Progenitor cell of endocrine pancreas (in vitro differentiated cells): Measurements from ENCODE around the gene GRIK1. TPM values are rescaled to one million over a fixed set of nuclear protein-coding genes. Genes with fewer than 3 reads are reported as not detected.

Source experiments
- DNase-seq: peaks from one replicate; pipeline ENCODE4 v3.0.0; 2021; ENCODE audit warnings: low spot score; ENCODE audit not compliant: unreplicated experiment
- H3K27ac Mint-ChIP-seq: 2 replicates; pipeline ENCODE4 v1.8.0; 2021; ENCODE audit warnings: mild to moderate bottlenecking, moderate library complexity, mixed read lengths
- H3K27me3 Mint-ChIP-seq: 2 replicates; pipeline ENCODE4 v1.8.0; 2021; ENCODE audit warnings: mixed read lengths
- H3K36me3 Mint-ChIP-seq: 2 replicates; pipeline ENCODE4 v1.8.0; 2022; ENCODE audit warnings: mixed read lengths; ENCODE audit not compliant: insufficient read depth
- H3K4me1 Mint-ChIP-seq: 2 replicates; pipeline ENCODE4 v1.8.0; 2021; ENCODE audit warnings: low read depth, mixed read lengths
- H3K4me3 Mint-ChIP-seq: 2 replicates; pipeline ENCODE4 v1.8.0; 2021; ENCODE audit warnings: low read depth, mild to moderate bottlenecking, moderate library complexity, mixed read lengths
- H3K9me3 Mint-ChIP-seq: 2 replicates; pipeline ENCODE4 v1.8.0; 2021; ENCODE audit warnings: low read depth, mixed read lengths
- CTCF ChIP-seq: fragments of 200-600 bp; sonication (generic); IDR thresholded peaks from one replicate; pipeline ENCODE4 v1.5.0; 2021; ENCODE audit warnings: antibody characterized with exemption, mild to moderate bottlenecking; ENCODE audit not compliant: unreplicated experiment
- total RNA-seq: library from RNA; stranded (reverse); gene quantifications from 2 replicates; pipeline ENCODE4 v1.2.1, GENCODE V29; 2021

GRIK1 gene
- total RNA-seq, 1 donor from 2014 or later: 0.26 TPM

GRCh38 chr21:29549614-29550013 is 390.2 kb downstream of the GRIK1 start:
- Mint-ChIP-seq H3K27me3 (no peaks in the 10 kb centered on the region), H3K36me3 (no peaks in the 10 kb centered on the region), H3K9me3 (no peaks in the 10 kb centered on the region), H3K4me1 (peaks cover 6% of the 10 kb centered on the region), H3K4me3 (no peak overlapping the region), H3K27ac (no peak overlapping the region)
- DNase-seq: no peak
- no peak for TF ChIP-seq CTCF

GRCh38 chr21:29547998-29548397 is 391.8 kb downstream of the GRIK1 start:
- no peak overlapping the region for H3K4me3 Mint-ChIP-seq
- no peaks in the 10 kb centered on the region for H3K36me3 Mint-ChIP-seq
- peaks cover 7% of the 10 kb centered on the region for H3K4me1 Mint-ChIP-seq
- H3K9me3 Mint-ChIP-seq: no peaks in the 10 kb centered on the region
- DNase-seq: no peak
- no peak overlapping the region for H3K27ac Mint-ChIP-seq
- H3K27me3 Mint-ChIP-seq: no peaks in the 10 kb centered on the region
- TF ChIP-seq CTCF: no peak

- H3K4me1 Mint-ChIP-seq: peaks cover 7% of the 10 kb centered on the region
- H3K27me3 Mint-ChIP-seq: no peaks in the 10 kb centered on the region
- H3K4me3 Mint-ChIP-seq: no peak overlapping the region
- no peak for DNase-seq
- H3K36me3 Mint-ChIP-seq: no peaks in the 10 kb centered on the region
- TF ChIP-seq CTCF: no peak
- no peaks in the 10 kb centered on the region for H3K9me3 Mint-ChIP-seq
- no peak overlapping the region for H3K27ac Mint-ChIP-seq
These were observed 393.7 kb downstream of the GRIK1 start for GRCh38 chr21:29546071-29546470.

GRCh38 chr21:29540289-29540688 is 399.5 kb downstream of the GRIK1 start:
- H3K4me3 Mint-ChIP-seq: no peak overlapping the region
- H3K27ac Mint-ChIP-seq: no peak overlapping the region
- no peak for TF ChIP-seq CTCF
- H3K9me3 Mint-ChIP-seq: peaks cover 15% of the 10 kb centered on the region
- peaks cover 6% of the 10 kb centered on the region for H3K4me1 Mint-ChIP-seq
- H3K36me3 Mint-ChIP-seq: peaks cover 6% of the 10 kb centered on the region
- H3K27me3 Mint-ChIP-seq: no peaks in the 10 kb centered on the region
- no peak for DNase-seq

- no peak for TF ChIP-seq CTCF
- peaks cover 15% of the 10 kb centered on the region for H3K9me3 Mint-ChIP-seq
- no peak for DNase-seq
- H3K4me1 Mint-ChIP-seq: peaks cover 14% of the 10 kb centered on the region
- H3K27ac Mint-ChIP-seq: no peak overlapping the region
- no peak overlapping the region for H3K4me3 Mint-ChIP-seq
- peaks cover 6% of the 10 kb centered on the region for H3K36me3 Mint-ChIP-seq
- no peaks in the 10 kb centered on the region for H3K27me3 Mint-ChIP-seq
These were observed 401.7 kb downstream of the GRIK1 start for GRCh38 chr21:29538115-29538514.
